Natural killer cell (primary cell): ENCODE data around the gene RIMBP2. TPM values are rescaled to one million over a fixed set of nuclear protein-coding genes. Genes with fewer than 3 reads are reported as not detected.

ENCODE experiments used
- ATAC-seq, 3 donors: fragments of 150-1000 bp in 2 of 3; fragments of 200-7000 bp in 1 of 3; cut with Tn5 transposase; 1 replicate in 1 of 3; 2 replicates in 2 of 3; pipeline ENCODE4 v1.10.0; 2021; ENCODE audit warnings: mild to moderate bottlenecking in 2 of 3, moderate library complexity in 2 of 3
- DNase-seq, 2 donors: peaks; one replicate each; pipeline versions ENCODE4 v3.0.0 to v3.0.0-alpha.2; 2013 to 2021; ENCODE audit warnings: mixed read lengths in 1 of 2
- H3K27ac ChIP-seq: one replicate; pipeline ENCODE4 v1.5.1; 2013; ENCODE audit warnings: mild to moderate bottlenecking, low read length
- H3K27me3 ChIP-seq: one replicate; pipeline ENCODE4 v1.6.1; 2013; ENCODE audit warnings: low read length; ENCODE audit not compliant: control insufficient read depth, insufficient read depth
- H3K36me3 ChIP-seq: one replicate; pipeline ENCODE4 v1.6.1; 2013; ENCODE audit warnings: low read length; ENCODE audit not compliant: control insufficient read depth, insufficient read depth
- H3K4me1 ChIP-seq: one replicate; pipeline ENCODE4 v1.6.1; 2013; ENCODE audit warnings: low read length; ENCODE audit not compliant: control insufficient read depth, insufficient read depth
- H3K4me3 ChIP-seq: one replicate; pipeline ENCODE4 v1.5.1; 2013; ENCODE audit warnings: low read length
- H3K9me3 ChIP-seq: one replicate; pipeline ENCODE4 v1.6.1; 2013; ENCODE audit warnings: low read length; ENCODE audit not compliant: control insufficient read depth, insufficient read depth
- H3K27ac Mint-ChIP-seq, 2 donors: one replicate each; pipeline ENCODE4 v1.8.0; 2022; ENCODE audit warnings: mild to moderate bottlenecking in 2 of 2, mixed read lengths in 2 of 2, moderate library complexity in 1 of 2
- H3K27me3 Mint-ChIP-seq, 2 donors: one replicate each; pipeline ENCODE4 v1.8.0; 2022; ENCODE audit warnings: low read depth in 2 of 2, mixed read lengths in 2 of 2
- H3K36me3 Mint-ChIP-seq: one replicate; pipeline ENCODE4 v1.8.0; 2022; ENCODE audit warnings: mixed read lengths
- H3K4me1 Mint-ChIP-seq, 2 donors: one replicate each; pipeline ENCODE4 v1.8.0; 2022; ENCODE audit warnings: mixed read lengths in 2 of 2
- H3K4me3 Mint-ChIP-seq: one replicate; pipeline ENCODE4 v1.8.0; 2022; ENCODE audit warnings: mild to moderate bottlenecking, moderate library complexity, mixed read lengths
- H3K9me3 Mint-ChIP-seq, 2 donors: one replicate each; pipeline ENCODE4 v1.8.0; 2022; ENCODE audit warnings: mixed read lengths in 2 of 2
- WGBS: methylation state at CpG from one replicate; pipeline ENCODE4 v1.1.7; 2013; ENCODE audit warnings: missing lambda C conversion rate; ENCODE audit not compliant: insufficient coverage; 5-methylcytosine and 5-hydroxymethylcytosine counted together
- intact Hi-C: fragments of 100-400 bp; cut with micrococcal nuclease; formaldehyde crosslinking; loops from one replicate; pipeline ENCODE4 v1.14.2; 2022
- total RNA-seq, 4 donors: library from RNA; stranded (reverse); fragments of 120-200 nt in 1 of 4; gene quantifications; one replicate each; pipeline versions ENCODE4 v1.2.3 to v1.2.4, GENCODE V29; 2013 to 2022
- TF ChIP-seq, protein P1 (sequence below): fragments of 200-600 bp; IDR thresholded peaks from one replicate; pipeline ENCODE4 v1.8.0; 2022; ENCODE audit warnings: antibody characterized with exemption

Gene RIMBP2
- total RNA-seq, 3 donors from 2014 or later (not counting 1 experiment from before 2014, with no cell fraction given): not detected

DNA sequence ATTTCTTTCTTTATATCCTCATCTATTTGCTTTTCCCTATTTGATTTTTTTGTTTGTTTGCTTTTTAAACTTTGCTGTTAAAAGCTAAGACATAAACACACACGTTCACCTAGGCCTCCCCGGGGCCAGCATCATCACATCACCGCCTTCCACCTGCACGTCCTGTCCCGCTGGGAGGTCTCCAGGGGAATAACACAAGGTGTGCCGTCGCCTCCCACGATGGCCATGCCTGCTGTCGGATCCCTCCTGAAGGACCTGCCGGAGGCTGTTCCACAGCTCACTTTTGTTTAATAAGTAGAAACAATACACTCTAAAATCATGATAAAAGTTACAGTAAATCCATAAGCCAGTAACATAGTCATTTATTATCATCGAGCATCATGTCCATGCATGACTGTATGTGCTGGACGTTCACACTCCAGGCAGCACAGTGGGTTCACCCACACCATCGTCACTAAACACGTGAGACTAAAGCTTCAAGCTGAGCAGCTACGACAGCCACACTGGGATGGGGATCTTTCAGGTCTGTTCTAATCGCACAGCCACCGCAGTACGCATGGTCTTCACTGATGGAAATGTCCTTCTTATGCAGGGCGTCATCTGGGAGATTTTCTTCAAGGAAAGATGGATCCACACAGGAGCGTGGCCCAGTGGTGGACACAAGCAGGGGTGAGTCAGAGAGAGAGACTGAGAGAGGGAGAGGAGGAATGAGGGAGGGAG lies 3.6 kb downstream of the RIMBP2 start:
- DNase-seq (no peak), ATAC-seq (no peak)
- Mint-ChIP-seq H3K4me3 (no peak overlapping the region), H3K27ac (no peak overlapping the region), H3K27me3 (peaks cover 8 to 17% of the 10 kb centered on the region in 2 donors), H3K4me1 (no peaks in the 10 kb centered on the region), H3K9me3 (no peaks in the 10 kb centered on the region), H3K36me3 (peaks cover under 1% of the 10 kb centered on the region)
- Histone ChIP-seq H3K27ac (no peak overlapping the region), H3K4me3 (no peak overlapping the region), H3K4me1 (peaks cover 12% of the 10 kb centered on the region), H3K36me3 (no peaks in the 10 kb centered on the region), H3K27me3 (peaks cover 29% of the 10 kb centered on the region), H3K9me3 (no peaks in the 10 kb centered on the region)
- TF ChIP-seq, protein P1, sequence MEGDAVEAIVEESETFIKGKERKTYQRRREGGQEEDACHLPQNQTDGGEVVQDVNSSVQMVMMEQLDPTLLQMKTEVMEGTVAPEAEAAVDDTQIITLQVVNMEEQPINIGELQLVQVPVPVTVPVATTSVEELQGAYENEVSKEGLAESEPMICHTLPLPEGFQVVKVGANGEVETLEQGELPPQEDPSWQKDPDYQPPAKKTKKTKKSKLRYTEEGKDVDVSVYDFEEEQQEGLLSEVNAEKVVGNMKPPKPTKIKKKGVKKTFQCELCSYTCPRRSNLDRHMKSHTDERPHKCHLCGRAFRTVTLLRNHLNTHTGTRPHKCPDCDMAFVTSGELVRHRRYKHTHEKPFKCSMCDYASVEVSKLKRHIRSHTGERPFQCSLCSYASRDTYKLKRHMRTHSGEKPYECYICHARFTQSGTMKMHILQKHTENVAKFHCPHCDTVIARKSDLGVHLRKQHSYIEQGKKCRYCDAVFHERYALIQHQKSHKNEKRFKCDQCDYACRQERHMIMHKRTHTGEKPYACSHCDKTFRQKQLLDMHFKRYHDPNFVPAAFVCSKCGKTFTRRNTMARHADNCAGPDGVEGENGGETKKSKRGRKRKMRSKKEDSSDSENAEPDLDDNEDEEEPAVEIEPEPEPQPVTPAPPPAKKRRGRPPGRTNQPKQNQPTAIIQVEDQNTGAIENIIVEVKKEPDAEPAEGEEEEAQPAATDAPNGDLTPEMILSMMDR: no peak
- 82% methylated on average over 20 of the region's 20 CpGs for WGBS
- intact Hi-C loops: no loop called here

DNA sequence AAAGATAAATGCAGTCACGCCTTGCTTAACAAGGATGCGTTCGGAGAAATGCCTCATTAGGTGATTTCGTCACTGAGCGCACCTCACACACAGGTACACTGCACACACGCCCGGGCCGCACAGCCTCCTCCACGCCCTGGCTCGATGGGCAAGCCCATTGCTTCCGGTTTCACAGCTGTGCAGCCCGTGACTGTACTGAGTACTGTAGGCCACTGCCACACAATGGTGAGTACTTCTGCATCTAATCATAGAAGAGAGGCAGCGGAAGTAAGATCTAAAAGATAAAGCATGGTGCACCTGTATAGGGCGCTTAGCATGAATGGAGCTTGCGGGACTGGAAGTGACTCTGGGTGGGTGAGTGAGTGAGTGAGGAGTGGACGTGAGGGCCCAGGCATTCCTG lies 4.3 kb downstream of the RIMBP2 start:
- TF ChIP-seq, protein P1: no peak
- Histone ChIP-seq H3K27me3 (peaks cover 23% of the 10 kb centered on the region), H3K27ac (no peak overlapping the region), H3K4me3 (no peak overlapping the region), H3K36me3 (no peaks in the 10 kb centered on the region), H3K9me3 (no peaks in the 10 kb centered on the region), H3K4me1 (peaks cover 12% of the 10 kb centered on the region)
- Mint-ChIP-seq H3K4me3 (no peak overlapping the region), H3K9me3 (no peaks in the 10 kb centered on the region), H3K36me3 (no peaks in the 10 kb centered on the region), H3K4me1 (no peaks in the 10 kb centered on the region), H3K27me3 (peaks cover 7 to 13% of the 10 kb centered on the region in 2 donors), H3K27ac (no peak overlapping the region)
- intact Hi-C loops: no loop called here
- no peak for ATAC-seq
- DNase-seq: no peak
- WGBS: 88% methylated on average over 16 of the region's 16 CpGs

GRCh38 chr12:130710733-130711080 lies 5.4 kb downstream of the RIMBP2 start:
- Histone ChIP-seq H3K27me3 (peaks cover 19% of the 10 kb centered on the region), H3K4me3 (no peak overlapping the region), H3K27ac (no peak overlapping the region), H3K36me3 (no peaks in the 10 kb centered on the region), H3K9me3 (no peaks in the 10 kb centered on the region), H3K4me1 (peaks cover 12% of the 10 kb centered on the region)
- no peaks in the 10 kb centered on the region for H3K36me3 Mint-ChIP-seq
- H3K4me1 Mint-ChIP-seq: no peaks in the 10 kb centered on the region
- H3K27me3 Mint-ChIP-seq: peaks cover 7 to 9% of the 10 kb centered on the region in 2 donors
- ATAC-seq: no peak
- no peak for DNase-seq
- TF ChIP-seq, protein P1: no peak
- H3K27ac Mint-ChIP-seq: no peak overlapping the region
- WGBS: 87% methylated on average over 7 of the region's 7 CpGs
- H3K9me3 Mint-ChIP-seq: no peaks in the 10 kb centered on the region
- intact Hi-C loops: no loop called here
- no peak overlapping the region for H3K4me3 Mint-ChIP-seq
